Activated T-helper 17 cell treated with anti-CD3 and anti-CD28 coated beads, Interleukin-2, amount 50 U/mL, for 72 hours (primary cell): ENCODE measurements around the gene FMO3. TPM values are rescaled to one million over a fixed set of nuclear protein-coding genes. Genes with fewer than 3 reads are reported as not detected.

ENCODE experiments used
- ATAC-seq: fragments of 150-1000 bp; cut with Tn5 transposase; replicated peaks from 2 replicates; pipeline ENCODE4 v1.10.0; 2021; ENCODE audit warnings: mild to moderate bottlenecking, moderate library complexity
- H3K27ac Mint-ChIP-seq: one replicate; pipeline ENCODE4 v1.8.0; 2022; ENCODE audit warnings: mixed read lengths
- H3K27me3 Mint-ChIP-seq: one replicate; pipeline ENCODE4 v1.8.0; 2022; ENCODE audit warnings: mixed read lengths
- H3K36me3 Mint-ChIP-seq: one replicate; pipeline ENCODE4 v1.8.0; 2022; ENCODE audit warnings: low read depth, mild to moderate bottlenecking, mixed read lengths
- H3K4me1 Mint-ChIP-seq: one replicate; pipeline ENCODE4 v1.8.0; 2022; ENCODE audit warnings: mixed read lengths
- H3K4me3 Mint-ChIP-seq: one replicate; pipeline ENCODE4 v1.8.0; 2022; ENCODE audit warnings: mild to moderate bottlenecking, mixed read lengths
- H3K9me3 Mint-ChIP-seq: one replicate; pipeline ENCODE4 v1.8.0; 2022; ENCODE audit warnings: mixed read lengths
- total RNA-seq, 2 donors: library from RNA; stranded (reverse); gene quantifications; one replicate each; pipeline ENCODE4 v1.2.3, GENCODE V29; 2022

The FMO3 gene
- total RNA-seq, 2 donors from 2014 or later: not detected

GRCh38 chr1:171128463-171128862 is 37.8 kb downstream of the FMO3 start:
- Mint-ChIP-seq H3K4me1 (no peaks in the 10 kb centered on the region), H3K27me3 (peaks cover 17% of the 10 kb centered on the region), H3K27ac (no peak overlapping the region), H3K9me3 (peaks cover 9% of the 10 kb centered on the region), H3K4me3 (no peak overlapping the region), H3K36me3 (no peaks in the 10 kb centered on the region)
- ATAC-seq: no peak

GRCh38 chr1:171134204-171134923 is 43.7 kb downstream of the FMO3 start:
- H3K4me3 Mint-ChIP-seq: no peak overlapping the region
- no peaks in the 10 kb centered on the region for H3K4me1 Mint-ChIP-seq
- no peak for ATAC-seq
- H3K36me3 Mint-ChIP-seq: no peaks in the 10 kb centered on the region
- peaks cover 13% of the 10 kb centered on the region for H3K27me3 Mint-ChIP-seq
- H3K27ac Mint-ChIP-seq: no peak overlapping the region
- H3K9me3 Mint-ChIP-seq: no peaks in the 10 kb centered on the region

DNA sequence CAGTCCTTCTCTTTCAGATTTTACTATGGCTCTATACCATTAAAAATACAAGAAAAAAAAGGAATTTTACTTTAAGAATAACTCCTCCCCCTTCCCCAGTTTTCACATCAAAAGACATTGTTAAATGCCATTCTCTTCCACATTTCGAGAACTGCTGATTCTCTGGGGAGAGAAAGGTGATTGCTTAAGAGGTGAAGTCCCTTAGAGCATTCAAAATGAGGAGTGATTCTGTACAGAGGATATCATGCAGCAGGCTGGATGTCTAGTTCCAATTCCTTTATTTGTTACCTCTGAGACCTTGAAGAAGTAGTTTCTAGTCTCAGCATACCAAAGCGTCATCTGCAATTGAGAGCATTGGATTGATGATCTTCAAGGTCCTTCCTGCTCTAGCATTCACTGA is 46.9 kb downstream of the FMO3 start:
- H3K4me3 Mint-ChIP-seq: no peak overlapping the region
- peaks cover 25% of the 10 kb centered on the region for H3K27me3 Mint-ChIP-seq
- no peak overlapping the region for H3K27ac Mint-ChIP-seq
- ATAC-seq: no peak
- no peaks in the 10 kb centered on the region for H3K4me1 Mint-ChIP-seq
- H3K9me3 Mint-ChIP-seq: no peaks in the 10 kb centered on the region
- H3K36me3 Mint-ChIP-seq: no peaks in the 10 kb centered on the region

- H3K27me3 Mint-ChIP-seq: peaks cover 25% of the 10 kb centered on the region
- no peak for ATAC-seq
- H3K4me3 Mint-ChIP-seq: no peak overlapping the region
- H3K4me1 Mint-ChIP-seq: no peaks in the 10 kb centered on the region
- no peaks in the 10 kb centered on the region for H3K9me3 Mint-ChIP-seq
- H3K36me3 Mint-ChIP-seq: no peaks in the 10 kb centered on the region
- no peak overlapping the region for H3K27ac Mint-ChIP-seq
These were observed 48.3 kb downstream of the FMO3 start for GRCh38 chr1:171138980-171139379.

DNA sequence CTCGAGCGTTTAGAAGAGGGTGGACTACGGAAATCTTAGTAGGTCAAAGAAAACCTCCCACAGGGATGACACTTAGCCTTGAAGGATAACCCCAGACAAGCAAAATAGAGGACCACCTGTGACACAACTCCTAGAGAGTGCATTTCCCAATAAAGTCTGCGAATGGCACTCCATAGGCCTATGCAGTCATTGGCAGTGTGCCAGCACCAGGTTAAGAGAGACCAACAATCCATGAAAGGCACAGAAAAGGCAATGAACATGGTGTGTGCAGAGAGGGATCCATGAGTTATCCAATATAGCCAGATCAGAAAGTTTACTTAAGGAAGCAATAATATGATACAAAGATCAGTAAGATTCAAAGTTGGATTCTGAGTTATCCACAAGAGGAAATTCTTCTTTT is 49.2 kb downstream of the FMO3 start:
- peaks cover 29% of the 10 kb centered on the region for H3K27me3 Mint-ChIP-seq
- no peaks in the 10 kb centered on the region for H3K4me1 Mint-ChIP-seq
- no peak overlapping the region for H3K27ac Mint-ChIP-seq
- H3K9me3 Mint-ChIP-seq: no peaks in the 10 kb centered on the region
- no peaks in the 10 kb centered on the region for H3K36me3 Mint-ChIP-seq
- no peak overlapping the region for H3K4me3 Mint-ChIP-seq
- no peak for ATAC-seq

DNA sequence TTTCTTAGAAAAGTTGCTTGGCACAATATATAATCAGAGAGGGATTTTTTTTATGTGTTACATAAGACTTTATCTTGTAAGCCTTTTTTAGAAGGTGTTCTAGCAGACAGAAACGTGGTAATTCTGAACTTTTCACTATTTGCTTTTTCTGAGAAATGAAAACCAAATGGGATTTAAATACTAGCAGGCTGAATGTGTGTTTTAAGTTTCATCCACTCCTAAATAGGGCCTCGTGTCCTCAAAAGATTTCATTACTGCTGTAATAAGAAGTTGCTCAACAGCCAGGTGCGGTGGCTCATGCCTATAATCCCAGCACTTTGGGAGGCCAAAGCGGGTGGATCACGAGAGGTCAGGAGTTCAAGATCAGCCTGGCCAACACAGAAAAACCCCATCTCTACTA is 49.7 kb downstream of the FMO3 start:
- Mint-ChIP-seq H3K27ac (no peak overlapping the region), H3K9me3 (no peaks in the 10 kb centered on the region), H3K36me3 (no peaks in the 10 kb centered on the region), H3K27me3 (peaks cover 34% of the 10 kb centered on the region), H3K4me3 (no peak overlapping the region), H3K4me1 (no peaks in the 10 kb centered on the region)
- ATAC-seq: no peak

DNA sequence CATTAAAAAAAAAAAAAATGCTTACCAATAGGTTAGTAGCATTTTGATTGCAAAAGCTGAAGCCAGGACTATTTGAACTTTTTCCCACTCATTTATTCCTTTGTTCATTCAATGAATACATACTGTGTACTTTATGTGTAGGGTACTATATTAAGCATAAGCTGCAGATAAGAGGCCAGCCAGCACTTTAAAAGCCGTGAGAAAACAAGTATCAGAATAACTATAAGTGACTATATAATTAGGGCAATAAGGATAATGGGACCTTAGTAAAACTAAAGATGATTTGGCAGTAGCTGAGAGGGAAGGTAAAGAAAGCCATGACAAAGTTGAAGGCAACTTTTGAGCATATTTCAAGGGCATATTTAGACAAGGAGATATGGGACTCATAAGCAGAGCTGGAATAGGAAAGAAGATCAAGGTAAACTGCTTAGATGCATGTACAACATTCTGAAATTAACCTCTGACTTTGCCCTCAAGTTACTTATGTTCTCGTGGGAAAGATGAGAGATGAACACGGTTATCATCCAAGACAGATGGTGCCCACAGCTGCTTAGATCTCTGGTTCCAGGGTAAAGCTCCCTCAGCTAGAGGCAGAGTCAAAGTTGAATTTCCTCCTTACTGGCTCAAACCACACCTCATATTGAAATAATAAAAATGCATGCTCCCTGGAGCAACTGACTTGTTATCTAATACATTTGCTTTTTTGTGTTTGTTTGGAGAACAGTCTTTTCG is 50.4 kb downstream of the FMO3 start:
- Mint-ChIP-seq H3K4me1 (no peaks in the 10 kb centered on the region), H3K4me3 (no peak overlapping the region), H3K27me3 (peaks cover 36% of the 10 kb centered on the region), H3K36me3 (no peaks in the 10 kb centered on the region), H3K9me3 (no peaks in the 10 kb centered on the region), H3K27ac (no peak overlapping the region)
- no peak for ATAC-seq

- no peak overlapping the region for H3K4me3 Mint-ChIP-seq
- no peaks in the 10 kb centered on the region for H3K4me1 Mint-ChIP-seq
- H3K27me3 Mint-ChIP-seq: peaks cover 32% of the 10 kb centered on the region
- H3K27ac Mint-ChIP-seq: no peak overlapping the region
- ATAC-seq: no peak
- no peaks in the 10 kb centered on the region for H3K36me3 Mint-ChIP-seq
- no peaks in the 10 kb centered on the region for H3K9me3 Mint-ChIP-seq
These were observed 51.1 kb downstream of the FMO3 start for GRCh38 chr1:171141688-171142415.

DNA sequence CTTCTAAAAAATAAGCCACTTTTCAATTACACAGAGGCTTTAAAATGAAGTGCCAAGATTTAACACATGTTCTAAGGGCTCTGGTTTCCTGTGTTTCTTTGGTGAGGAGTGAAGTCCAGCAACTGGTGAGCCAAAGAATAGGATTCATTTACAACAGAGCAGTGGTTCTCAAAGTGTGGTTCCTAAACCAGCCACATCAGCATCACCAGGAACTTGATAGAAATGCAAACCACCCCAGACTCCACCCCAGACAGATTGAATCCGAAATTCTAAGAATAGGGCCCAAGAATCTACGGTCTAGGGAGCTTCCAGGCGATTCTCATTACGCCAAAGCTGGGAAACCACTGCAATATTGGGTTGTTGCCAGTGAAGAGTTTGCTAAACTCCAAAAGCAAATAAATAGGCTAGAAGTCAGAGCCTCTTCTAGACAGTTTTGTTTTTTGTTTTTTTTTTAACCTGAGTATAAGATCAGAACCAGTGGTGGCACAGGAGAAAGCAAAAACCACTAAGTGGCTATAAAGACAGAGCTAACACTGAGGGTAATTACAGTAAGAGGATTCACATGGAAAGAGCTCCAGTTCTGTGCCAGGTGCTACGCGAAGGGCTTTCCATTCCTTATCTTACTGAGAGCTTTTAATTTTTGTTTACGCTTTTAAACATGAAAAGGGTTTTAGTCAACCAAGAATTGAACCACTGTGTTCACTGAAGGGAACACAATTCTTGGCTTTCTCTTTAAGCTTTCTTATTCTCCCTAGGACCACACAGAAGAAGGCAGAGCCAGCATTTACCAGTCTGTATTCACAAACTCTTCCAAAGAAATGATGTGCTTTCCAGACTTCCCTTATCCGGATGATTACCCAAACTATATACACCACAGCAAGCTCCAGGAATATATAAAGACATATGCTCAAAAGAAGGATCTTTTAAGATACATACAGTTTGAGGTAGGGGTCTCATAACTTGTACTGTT is 52.0 kb downstream of the FMO3 start:
- Mint-ChIP-seq H3K4me1 (no peaks in the 10 kb centered on the region), H3K27me3 (peaks cover 30% of the 10 kb centered on the region), H3K36me3 (no peaks in the 10 kb centered on the region), H3K9me3 (no peaks in the 10 kb centered on the region), H3K4me3 (no peak overlapping the region), H3K27ac (no peak overlapping the region)
- no peak for ATAC-seq

GRCh38 chr1:171150156-171150555 is 59.5 kb downstream of the FMO3 start:
- Mint-ChIP-seq H3K27ac (no peak overlapping the region), H3K9me3 (no peaks in the 10 kb centered on the region), H3K4me1 (no peaks in the 10 kb centered on the region), H3K4me3 (no peak overlapping the region), H3K36me3 (no peaks in the 10 kb centered on the region), H3K27me3 (peaks cover 14% of the 10 kb centered on the region)
- no peak for ATAC-seq

- no peak overlapping the region for H3K4me3 Mint-ChIP-seq
- H3K27ac Mint-ChIP-seq: no peak overlapping the region
- H3K27me3 Mint-ChIP-seq: peaks cover 10% of the 10 kb centered on the region
- H3K9me3 Mint-ChIP-seq: no peaks in the 10 kb centered on the region
- H3K36me3 Mint-ChIP-seq: no peaks in the 10 kb centered on the region
- H3K4me1 Mint-ChIP-seq: no peaks in the 10 kb centered on the region
- no peak for ATAC-seq
These were observed 61.8 kb downstream of the FMO3 start for GRCh38 chr1:171152549-171152948.

GRCh38 chr1:171155484-171155883 is 64.8 kb downstream of the FMO3 start:
- H3K9me3 Mint-ChIP-seq: no peaks in the 10 kb centered on the region
- H3K4me3 Mint-ChIP-seq: no peak overlapping the region
- ATAC-seq: no peak
- H3K4me1 Mint-ChIP-seq: no peaks in the 10 kb centered on the region
- peaks cover 11% of the 10 kb centered on the region for H3K27me3 Mint-ChIP-seq
- H3K27ac Mint-ChIP-seq: no peak overlapping the region
- no peaks in the 10 kb centered on the region for H3K36me3 Mint-ChIP-seq

DNA sequence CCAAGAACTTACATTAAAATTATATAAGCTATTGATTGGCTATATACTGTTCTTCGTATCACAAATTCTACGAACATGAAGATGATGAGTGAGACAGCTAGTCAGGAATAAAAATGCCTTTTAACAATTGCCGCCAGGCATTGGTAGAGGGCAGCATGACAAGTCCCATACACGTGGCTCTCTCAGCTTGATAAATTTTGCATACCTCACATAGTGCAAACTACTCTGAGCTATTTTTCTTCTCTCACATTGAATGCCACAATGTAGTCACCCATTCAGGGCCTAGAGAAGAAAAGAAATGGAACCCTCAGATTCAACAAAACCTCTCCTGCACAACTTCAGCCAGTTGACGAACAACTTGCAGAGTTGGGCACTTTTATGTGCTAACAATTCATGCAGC is 67.4 kb downstream of the FMO3 start:
- ATAC-seq: no peak

GRCh38 chr1:171158551-171158950 is 67.8 kb downstream of the FMO3 start:
- no peak for ATAC-seq
- Mint-ChIP-seq H3K36me3 (no peaks in the 10 kb centered on the region), H3K4me1 (no peaks in the 10 kb centered on the region), H3K4me3 (no peak overlapping the region), H3K27ac (no peak overlapping the region), H3K9me3 (no peaks in the 10 kb centered on the region), H3K27me3 (peaks cover 6% of the 10 kb centered on the region)

More for the DNA sequence above, 67.4 kb downstream of the FMO3 start:
- H3K4me1 Mint-ChIP-seq: no peaks in the 10 kb centered on the region
- H3K9me3 Mint-ChIP-seq: no peaks in the 10 kb centered on the region
- H3K36me3 Mint-ChIP-seq: no peaks in the 10 kb centered on the region
- H3K4me3 Mint-ChIP-seq: no peak overlapping the region
- peaks cover 6% of the 10 kb centered on the region for H3K27me3 Mint-ChIP-seq
- no peak overlapping the region for H3K27ac Mint-ChIP-seq
